Thoracic aorta (tissue), 2 donors: ENCODE data around the gene DCUN1D2. TPM values are rescaled to one million over a fixed set of nuclear protein-coding genes. Genes with fewer than 3 reads are reported as not detected.

ENCODE experiments used
- ATAC-seq: fragments of 150-250 bp; one replicate; pipeline ENCODE4 v1.8.0; 2017; ENCODE audit warnings: low read depth; ENCODE audit not compliant: insufficient number of reproducible peaks, low FRiP score
- DNase-seq: peaks from one replicate; pipeline ENCODE4 v3.0.0-alpha.2; 2020; ENCODE audit warnings: low spot score
- H3K27ac ChIP-seq, 2 donors: fragments of 200-600 bp; sonication (generic); 1 replicate in 1 of 2; 2 replicates in 1 of 2; pipeline ENCODE4 v1.5.1; 2016; ENCODE audit warnings: mild to moderate bottlenecking in 2 of 2, moderate library complexity in 2 of 2
- H3K27me3 ChIP-seq: fragments of 200-600 bp; sonication (generic); replicated peaks from 2 replicates; pipeline ENCODE4 v1.6.0; 2016; ENCODE audit warnings: mild to moderate bottlenecking; ENCODE audit not compliant: insufficient read depth
- H3K36me3 ChIP-seq: fragments of 200-600 bp; sonication (generic); one replicate; pipeline ENCODE4 v1.5.1; 2016
- H3K4me1 ChIP-seq, 2 donors: fragments of 200-600 bp; sonication (generic); 1 replicate in 1 of 2; 2 replicates in 1 of 2; pipeline versions ENCODE4 v1.5.1 to v1.6.0; 2016; ENCODE audit warnings: low read depth in 2 of 2, mild to moderate bottlenecking in 1 of 2; ENCODE audit not compliant: control insufficient read depth in 1 of 2
- H3K4me3 ChIP-seq: fragments of 200-600 bp; sonication (generic); 2 replicates; pipeline ENCODE4 v1.5.1; 2016; ENCODE audit warnings: mild to moderate bottlenecking
- H3K9me3 ChIP-seq: fragments of 200-600 bp; sonication (generic); 2 replicates; pipeline ENCODE4 v1.5.1; 2016
- total RNA-seq, 2 donors: library from RNA; depleted of rRNA; stranded (reverse); fragments of >200 nt; gene quantifications; one replicate each; pipeline versions ENCODE4 v1.1.0 to v1.2.3, GENCODE V29; 2016
- TF ChIP-seq, protein P1 (sequence below): fragments of 200-600 bp; sonication (generic); IDR thresholded peaks from one replicate; pipeline ENCODE4 v1.5.1; 2019; ENCODE audit warnings: antibody characterized with exemption

The DCUN1D2 gene
- total RNA-seq, 2 donors from 2014 or later, result 7.3 to 29.8 TPM

DNA sequence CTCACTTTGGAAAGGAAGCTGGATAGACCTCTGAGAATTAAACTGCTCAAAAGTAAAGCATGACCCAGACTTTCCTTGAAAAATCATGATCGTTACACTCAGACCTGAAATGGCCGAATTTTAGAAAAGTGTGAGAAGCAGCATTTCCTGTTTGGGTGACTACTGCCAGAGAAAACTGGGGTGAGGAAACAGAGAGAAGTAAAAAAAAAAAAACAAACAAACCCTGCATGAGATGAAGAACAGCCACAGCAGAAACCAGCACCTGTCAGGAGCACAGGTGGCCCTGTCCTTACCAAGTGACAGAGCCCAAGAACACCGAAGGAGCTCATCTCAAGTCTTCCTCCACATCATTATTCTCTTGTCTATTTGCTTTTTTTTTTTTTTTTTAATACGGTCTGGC is 25.2 kb downstream of the DCUN1D2 start:
- Histone ChIP-seq H3K27me3 (no peaks in the 10 kb centered on the region), H3K27ac (no peak overlapping the region), H3K4me3 (no peak overlapping the region), H3K9me3 (no peaks in the 10 kb centered on the region), H3K36me3 (peaks cover 14% of the 10 kb centered on the region), H3K4me1 (no peaks in the 10 kb centered on the region)
- TF ChIP-seq, protein P1, sequence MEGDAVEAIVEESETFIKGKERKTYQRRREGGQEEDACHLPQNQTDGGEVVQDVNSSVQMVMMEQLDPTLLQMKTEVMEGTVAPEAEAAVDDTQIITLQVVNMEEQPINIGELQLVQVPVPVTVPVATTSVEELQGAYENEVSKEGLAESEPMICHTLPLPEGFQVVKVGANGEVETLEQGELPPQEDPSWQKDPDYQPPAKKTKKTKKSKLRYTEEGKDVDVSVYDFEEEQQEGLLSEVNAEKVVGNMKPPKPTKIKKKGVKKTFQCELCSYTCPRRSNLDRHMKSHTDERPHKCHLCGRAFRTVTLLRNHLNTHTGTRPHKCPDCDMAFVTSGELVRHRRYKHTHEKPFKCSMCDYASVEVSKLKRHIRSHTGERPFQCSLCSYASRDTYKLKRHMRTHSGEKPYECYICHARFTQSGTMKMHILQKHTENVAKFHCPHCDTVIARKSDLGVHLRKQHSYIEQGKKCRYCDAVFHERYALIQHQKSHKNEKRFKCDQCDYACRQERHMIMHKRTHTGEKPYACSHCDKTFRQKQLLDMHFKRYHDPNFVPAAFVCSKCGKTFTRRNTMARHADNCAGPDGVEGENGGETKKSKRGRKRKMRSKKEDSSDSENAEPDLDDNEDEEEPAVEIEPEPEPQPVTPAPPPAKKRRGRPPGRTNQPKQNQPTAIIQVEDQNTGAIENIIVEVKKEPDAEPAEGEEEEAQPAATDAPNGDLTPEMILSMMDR, result no peak
- ATAC-seq (no peak), DNase-seq (no peak)

DNA sequence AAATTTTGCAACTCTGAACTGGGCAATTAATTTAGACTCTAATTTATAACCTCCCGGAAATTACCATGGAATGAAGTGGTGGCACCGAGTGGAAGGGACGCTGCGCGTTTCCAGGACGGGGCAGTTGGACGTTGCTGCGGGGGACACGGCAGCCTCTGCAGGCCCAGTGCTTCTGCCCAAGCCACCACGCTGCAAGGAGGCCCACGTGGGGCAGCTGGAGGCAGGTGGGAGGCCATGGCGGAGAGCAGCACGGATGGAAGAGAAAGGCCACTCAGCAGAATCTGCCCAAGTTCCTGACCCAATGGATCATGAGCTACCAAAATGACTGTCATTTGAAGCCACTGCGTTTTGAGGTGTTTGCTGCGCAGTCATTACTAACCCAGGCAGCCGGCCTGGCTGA is 26.0 kb downstream of the DCUN1D2 start:
- Histone ChIP-seq H3K9me3 (no peaks in the 10 kb centered on the region), H3K27me3 (no peaks in the 10 kb centered on the region), H3K4me3 (no peak overlapping the region), H3K4me1 (no peaks in the 10 kb centered on the region), H3K36me3 (peaks cover 22% of the 10 kb centered on the region), H3K27ac (no peak overlapping the region)
- TF ChIP-seq, protein P1, result no peak
- DNase-seq (no peak), ATAC-seq (no peak)

DNA sequence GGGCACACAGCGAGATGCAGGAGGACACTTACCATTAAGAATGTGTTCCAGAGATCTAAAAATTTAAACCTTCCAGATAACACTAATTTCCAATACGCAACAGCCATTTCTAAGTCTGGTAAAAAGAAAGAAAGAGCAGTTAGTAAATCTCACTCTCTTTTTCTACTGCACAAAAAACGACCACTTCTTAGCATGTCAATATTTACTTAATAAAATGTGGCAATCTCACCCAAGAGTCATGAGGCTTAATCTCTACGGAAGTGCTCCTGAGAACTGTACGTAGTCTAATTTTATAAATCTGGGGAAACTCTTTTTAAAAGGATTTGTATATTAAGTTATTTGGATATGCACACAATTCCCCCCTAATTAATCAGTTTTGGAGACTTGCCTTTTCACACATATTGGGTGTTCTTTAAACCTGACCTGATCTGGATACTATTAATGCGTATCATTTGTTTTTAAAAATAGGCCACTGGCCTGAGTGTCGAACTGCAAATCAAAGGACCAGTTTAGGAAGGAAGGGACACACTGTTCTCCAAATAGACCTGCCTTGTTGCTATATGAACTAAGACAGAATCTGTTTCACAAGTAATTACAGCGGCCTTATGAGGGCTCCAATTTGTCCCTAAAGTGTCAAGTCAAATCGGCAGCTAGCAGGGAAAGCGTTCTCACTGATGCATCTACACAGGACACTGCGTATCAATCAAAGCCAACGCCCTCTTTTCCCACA is 29.3 kb downstream of the DCUN1D2 start:
- H3K36me3 ChIP-seq, result peaks cover 28% of the 10 kb centered on the region
- no peaks in the 10 kb centered on the region for H3K9me3 ChIP-seq
- no peak for ATAC-seq
- TF ChIP-seq, protein P1, result no peak
- no peak for DNase-seq
- H3K27me3 ChIP-seq, result no peaks in the 10 kb centered on the region
- H3K4me1 ChIP-seq, result no peaks in the 10 kb centered on the region
- H3K4me3 ChIP-seq, result no peak overlapping the region
- no peak overlapping the region for H3K27ac ChIP-seq

DNA sequence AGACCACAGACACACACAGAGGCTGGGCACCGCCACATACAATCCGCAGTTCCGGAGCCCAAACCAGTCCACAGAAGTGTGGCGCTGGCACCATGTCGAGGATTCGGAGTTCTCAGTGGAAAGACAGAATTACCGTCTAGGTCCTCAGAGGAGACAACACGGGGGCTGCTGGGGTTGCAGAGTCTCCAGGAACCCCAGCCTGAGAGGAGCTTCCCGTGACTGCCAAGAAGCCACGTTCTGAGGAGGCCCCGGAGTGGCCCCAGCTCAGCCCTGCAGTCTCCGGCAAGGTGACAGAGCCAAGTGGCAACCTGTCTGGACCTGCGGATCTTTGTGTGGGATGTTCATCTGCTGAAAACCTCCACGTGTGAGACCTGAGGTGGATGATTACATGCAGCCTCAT is 29.9 kb downstream of the DCUN1D2 start:
- TF ChIP-seq, protein P1, result no peak
- no peak overlapping the region for H3K27ac ChIP-seq
- no peak for ATAC-seq
- no peak for DNase-seq
- H3K4me3 ChIP-seq, result no peak overlapping the region
- peaks cover 28% of the 10 kb centered on the region for H3K36me3 ChIP-seq
- H3K9me3 ChIP-seq, result no peaks in the 10 kb centered on the region
- H3K4me1 ChIP-seq, result no peaks in the 10 kb centered on the region
- no peaks in the 10 kb centered on the region for H3K27me3 ChIP-seq

DNA sequence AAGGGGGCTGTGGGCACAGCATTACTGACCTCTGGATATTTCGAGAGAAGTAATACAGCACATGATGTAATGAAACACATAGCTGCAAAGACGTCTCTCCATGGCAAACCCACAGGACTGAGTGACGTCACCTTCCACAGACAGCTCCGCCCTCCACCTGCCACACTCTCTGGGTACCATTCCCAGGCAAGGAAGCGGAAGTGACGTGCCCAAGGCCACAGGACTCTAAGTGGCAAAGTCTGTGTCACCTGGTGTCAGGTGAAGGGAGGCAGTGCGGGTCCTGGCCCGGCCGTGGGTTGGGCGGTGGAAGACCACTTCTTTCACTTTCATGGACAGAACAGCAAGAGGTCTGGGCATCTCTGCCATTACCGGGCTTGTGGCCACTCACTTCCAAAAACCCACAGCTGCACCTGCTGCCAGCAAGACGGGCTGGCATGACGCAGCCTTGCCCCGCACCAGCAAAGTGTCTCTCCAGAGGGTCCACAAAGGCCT is 30.4 kb downstream of the DCUN1D2 start:
- Histone ChIP-seq H3K27me3 (no peaks in the 10 kb centered on the region), H3K36me3 (peaks cover 30% of the 10 kb centered on the region), H3K4me1 (no peaks in the 10 kb centered on the region), H3K9me3 (no peaks in the 10 kb centered on the region), H3K27ac (no peak overlapping the region), H3K4me3 (no peak overlapping the region)
- TF ChIP-seq, protein P1, result no peak
- no peak for ATAC-seq
- DNase-seq, result no peak
